Cardiac fibroblast (primary cell): Measurements from ENCODE around the gene MPPE1.
A peak's percentile ranks its signal among the peaks of the same experiment; 100 is the strongest.

Source experiments
- DNase-seq, 2 donors: peaks; one replicate each; pipeline versions ENCODE4 v3.0.0 to v3.0.0-alpha.2; 2010; ENCODE audit warnings: low read depth in 2 of 2
- H3K4me3 ChIP-seq, 2 donors: replicated peaks in 1 of 2; 1 replicate in 1 of 2; 2 replicates in 1 of 2; pipeline ENCODE4 v1.5.1; 2011; ENCODE audit warnings: low read depth in 2 of 2, low read length in 2 of 2, mild to moderate bottlenecking in 2 of 2, moderate library complexity in 1 of 2
- CTCF ChIP-seq: IDR thresholded peaks from one replicate; pipeline ENCODE4 v1.5.1; 2011; ENCODE audit warnings: low read depth, mild to moderate bottlenecking, low read length, inconsistent platforms

Gene MPPE1

DNA sequence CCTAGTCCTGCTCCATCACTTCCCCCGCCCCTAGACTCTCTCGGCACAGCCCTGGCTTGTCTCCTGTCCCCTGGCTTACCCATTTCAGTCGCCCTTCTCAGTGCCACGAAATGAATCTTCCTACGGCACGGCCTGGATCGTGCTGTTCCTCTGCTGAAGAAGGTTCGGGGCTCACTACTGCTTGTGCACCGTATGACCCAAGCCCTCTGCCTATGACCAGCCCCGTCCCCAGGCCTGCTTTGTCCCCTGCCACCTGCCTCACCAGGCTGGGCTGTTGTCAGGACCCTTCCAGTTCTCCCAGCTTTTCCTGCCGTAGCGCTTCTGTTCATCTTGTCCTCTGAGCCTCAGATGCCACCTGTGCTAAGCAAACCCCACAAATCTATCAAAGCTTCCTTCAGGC is 43.0 kb downstream of the MPPE1 start:
- no peak for DNase-seq
- H3K4me3 ChIP-seq, result no peak overlapping the region
- TF ChIP-seq CTCF, result no peak

DNA sequence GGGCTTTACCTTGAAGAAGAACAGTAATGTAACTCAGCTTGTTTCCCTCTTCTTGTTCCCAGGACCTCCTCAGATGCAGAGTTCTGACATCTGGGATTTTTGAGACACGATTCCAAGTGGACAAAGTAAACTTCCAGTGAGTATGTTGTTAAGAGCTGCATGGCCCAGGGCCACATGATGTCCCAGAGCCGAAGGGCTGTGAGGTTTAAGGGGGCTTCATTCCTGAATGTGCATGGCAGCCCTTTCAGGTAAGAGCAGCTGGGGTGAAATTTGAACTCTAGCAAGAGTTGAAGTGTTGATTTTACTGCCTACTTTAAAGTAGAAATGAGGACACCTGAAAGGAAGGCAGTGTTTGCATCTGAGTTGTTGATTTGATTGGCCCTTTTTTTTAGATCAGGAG is 43.6 kb downstream of the MPPE1 start:
- TF ChIP-seq CTCF, result no peak
- no peak overlapping the region for H3K4me3 ChIP-seq
- no peak for DNase-seq

GRCh38 chr18:11862468-11863137 is 45.5 kb downstream of the MPPE1 start:
- no peak for TF ChIP-seq CTCF
- no peak overlapping the region for H3K4me3 ChIP-seq
- DNase-seq, result no peak

GRCh38 chr18:11861583-11862288 is 46.4 kb downstream of the MPPE1 start:
- TF ChIP-seq CTCF, result no peak
- DNase-seq, result peak in 1 of 2 donors; percentile 58
- no peak overlapping the region for H3K4me3 ChIP-seq

DNA sequence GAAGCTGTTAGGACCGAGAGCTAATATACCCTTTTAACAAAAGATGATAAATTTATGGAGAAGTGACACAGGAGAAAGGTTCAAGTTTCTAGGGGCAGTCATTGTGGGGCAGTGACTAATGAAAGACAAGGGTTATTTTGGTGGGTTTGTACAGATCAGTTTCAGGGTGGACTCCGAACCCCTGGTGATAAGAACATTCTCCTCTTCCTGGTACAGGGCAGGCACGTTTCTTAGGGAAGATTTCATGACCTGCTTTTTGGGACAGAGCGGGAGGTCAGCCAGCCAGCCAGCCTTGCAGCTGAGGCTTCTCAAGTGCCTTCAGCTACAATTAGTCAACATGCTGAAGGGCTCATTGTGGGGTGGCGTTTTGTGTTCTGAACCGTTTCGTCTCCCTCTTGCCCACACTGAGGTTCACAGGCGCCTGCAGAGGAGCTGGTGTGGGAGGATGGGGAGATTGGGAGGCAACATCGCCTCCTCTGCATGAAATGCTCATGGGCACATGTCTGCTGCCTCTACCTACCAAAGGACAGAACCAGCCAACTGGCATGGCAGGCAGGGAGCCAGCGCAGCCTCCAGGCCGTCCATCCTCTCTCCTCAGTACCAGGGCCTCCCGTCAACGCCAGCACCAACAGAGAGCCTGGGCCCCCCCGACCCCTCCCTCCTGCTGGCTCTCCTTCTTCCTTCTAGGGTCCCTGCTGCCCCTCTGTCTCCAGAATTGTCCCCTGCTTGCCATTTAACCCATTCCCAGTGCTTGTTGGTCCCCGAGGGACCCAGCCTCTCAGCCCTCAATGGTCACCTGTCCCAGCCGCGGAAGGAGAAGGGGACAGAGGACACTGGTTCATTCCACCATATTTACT is 47.3 kb downstream of the MPPE1 start:
- H3K4me3 ChIP-seq, result no peak overlapping the region
- TF ChIP-seq CTCF, result no peak
- no peak for DNase-seq

- H3K4me3 ChIP-seq, result no peak overlapping the region
- peak; percentile 61 to 95 for DNase-seq
- peak; percentile 30 for TF ChIP-seq CTCF
Measured at GRCh38 chr18:11859903-11860407, 48.2 kb downstream of the MPPE1 start.
